GM18502 (cell line): ENCODE results near the gene MFAP3.

Source experiments
- ATAC-seq: cut with Tn5 transposase; IDR thresholded peaks from one replicate; pipeline ENCODE4 v1.9.1; 2021; ENCODE audit warnings: mild to moderate bottlenecking; ENCODE audit not compliant: unreplicated experiment, poor library complexity

The MFAP3 gene

GRCh38 chr5:154087260-154087659 is 48.5 kb downstream of the MFAP3 start:
- ATAC-seq = no peak

GRCh38 chr5:154088801-154089200 is 50.0 kb downstream of the MFAP3 start:
- ATAC-seq = no peak

GRCh38 chr5:154090656-154091055 is 51.9 kb downstream of the MFAP3 start:
- no peak for ATAC-seq

GRCh38 chr5:154092356-154093141 is 53.8 kb downstream of the MFAP3 start:
- ATAC-seq = no peak

DNA sequence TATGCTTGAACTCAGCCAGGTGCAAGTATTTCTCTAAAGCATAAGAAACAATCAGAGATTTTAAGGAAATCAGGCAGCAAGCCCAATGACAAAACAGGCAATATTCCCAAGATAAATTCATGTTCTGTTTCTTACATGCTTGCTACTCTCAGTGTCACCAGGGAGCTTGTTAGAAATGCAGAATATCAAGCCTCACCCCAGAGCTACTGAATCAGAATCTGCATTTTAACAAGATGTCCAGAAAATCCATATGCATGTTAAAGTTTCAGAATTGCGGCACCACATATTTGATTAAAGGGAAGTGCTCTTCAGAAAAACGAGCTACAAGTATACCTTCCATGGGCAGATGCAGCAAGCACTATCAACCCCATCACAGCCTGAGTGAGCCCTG is 54.4 kb downstream of the MFAP3 start:
- no peak for ATAC-seq

DNA sequence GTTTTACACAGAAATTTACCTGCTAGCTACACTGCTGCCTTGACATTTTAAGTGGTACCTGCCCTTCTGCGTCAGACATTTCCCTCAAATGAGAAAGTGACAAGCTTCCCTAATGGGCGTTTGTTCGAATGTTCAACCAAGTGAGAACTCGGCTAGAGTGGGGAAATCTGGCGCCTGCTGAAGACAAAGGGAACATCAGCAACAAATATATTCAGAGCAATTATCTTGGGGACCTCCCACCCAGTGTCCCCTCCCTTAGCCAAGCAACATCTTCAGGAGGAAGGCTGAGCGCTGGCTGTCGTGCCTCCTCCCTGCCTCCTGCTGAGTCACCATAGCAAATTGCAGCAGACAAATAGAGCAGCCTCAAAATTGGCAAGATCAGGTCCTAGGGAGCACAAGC is 57.1 kb downstream of the MFAP3 start:
- no peak for ATAC-seq

GRCh38 chr5:154097031-154097430 is 58.3 kb downstream of the MFAP3 start:
- ATAC-seq = no peak

- ATAC-seq = no peak
Observed at GRCh38 chr5:154098465-154098864, 59.7 kb downstream of the MFAP3 start.

DNA sequence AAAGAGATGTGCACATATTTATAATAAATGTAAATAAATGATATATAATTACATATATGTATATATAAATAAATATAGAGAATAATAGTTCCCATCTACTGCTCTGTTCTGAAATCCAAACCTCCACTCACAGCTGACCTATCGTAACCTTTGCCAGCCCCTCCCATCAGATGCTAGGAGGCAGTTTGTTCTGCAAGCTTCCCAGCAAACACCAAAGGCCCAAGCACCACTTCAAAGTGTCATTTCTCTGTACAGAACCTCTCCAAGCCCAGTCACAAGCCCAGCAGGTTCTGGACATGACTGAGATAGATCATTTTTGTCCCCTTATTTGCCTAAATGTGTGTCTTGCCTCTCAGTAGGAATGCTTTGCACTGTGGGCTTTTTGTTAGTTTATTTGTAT is 62.4 kb downstream of the MFAP3 start:
- no peak for ATAC-seq

- no peak for ATAC-seq
Observed at GRCh38 chr5:154103233-154103632, 64.5 kb downstream of the MFAP3 start.
